ENCODE results near the gene FBXL22.

The FBXL22 gene

GRCh38 chr15:63597038-63597790 is at the start of gene FBXL22:
FBXL22 (plus strand) TSS chr15:63597387; CDS start chr15:63597393, 6 bp downstream.
- no peak for TF ChIP-seq CTCF (IDR thresholded peaks at IDR 0.05; ENCODE audit: borderline replicate concordance, insufficient read depth, low read depth, low read length)
- no peak within 1 kb of the TSS for H3K4me3 ChIP-seq (ENCODE audit: low read depth, low read length)

- TF ChIP-seq CTCF (IDR thresholded peaks at IDR 0.05; ENCODE audit: borderline replicate concordance, insufficient read depth, low read depth, low read length) = no peak
- H3K4me3 ChIP-seq (ENCODE audit: low read depth, low read length) = no peak overlapping the region
Measured at GRCh38 chr15:63551400-63551799, 45.8 kb upstream of the FBXL22 start.

GRCh38 chr15:63553388-63553791 is 43.8 kb upstream of the FBXL22 start:
- H3K4me3 ChIP-seq (ENCODE audit: low read depth, low read length) = no peak overlapping the region
- TF ChIP-seq CTCF (IDR thresholded peaks at IDR 0.05; ENCODE audit: borderline replicate concordance, insufficient read depth, low read depth, low read length) = no peak

DNA sequence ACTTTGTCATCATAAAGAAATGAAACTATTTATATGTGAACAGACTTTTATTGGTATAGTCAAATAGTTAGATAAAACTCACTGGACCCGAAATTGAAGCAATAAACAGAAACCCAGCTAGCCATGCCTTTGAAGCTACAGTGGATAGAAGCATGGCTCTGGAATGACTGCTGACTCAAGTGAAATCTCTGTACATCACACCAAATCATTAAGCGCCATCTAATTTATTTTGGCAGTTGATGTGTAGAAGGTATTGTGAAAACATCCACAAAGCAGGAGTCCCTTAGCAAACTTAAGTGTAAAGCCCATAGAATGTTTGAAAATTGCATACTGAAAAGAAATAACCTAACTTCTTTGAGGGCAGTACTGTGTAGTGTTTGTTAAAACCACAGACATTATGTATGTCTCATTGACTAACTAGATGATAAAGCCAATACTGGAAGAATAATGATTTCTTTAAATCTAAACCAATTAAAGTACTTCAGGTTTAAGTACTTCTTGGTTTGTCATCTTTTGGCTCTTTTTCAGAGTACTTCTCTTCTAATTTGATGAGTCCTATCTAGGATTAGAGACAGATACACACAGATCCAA is 42.8 kb upstream of the FBXL22 start:
- H3K4me3 ChIP-seq (ENCODE audit: low read depth, low read length) = no peak overlapping the region
- TF ChIP-seq CTCF (IDR thresholded peaks at IDR 0.05; ENCODE audit: borderline replicate concordance, insufficient read depth, low read depth, low read length) = no peak

- H3K4me3 ChIP-seq (ENCODE audit: low read depth, low read length) = no peak overlapping the region
- TF ChIP-seq CTCF (IDR thresholded peaks at IDR 0.05; ENCODE audit: borderline replicate concordance, insufficient read depth, low read depth, low read length) = no peak
Measured at GRCh38 chr15:63555507-63555906, 41.7 kb upstream of the FBXL22 start.

- H3K4me3 ChIP-seq (ENCODE audit: low read depth, low read length) = no peak overlapping the region
- TF ChIP-seq CTCF (IDR thresholded peaks at IDR 0.05; ENCODE audit: borderline replicate concordance, insufficient read depth, low read depth, low read length) = no peak
Measured at GRCh38 chr15:63556246-63556645, 40.9 kb upstream of the FBXL22 start.

DNA sequence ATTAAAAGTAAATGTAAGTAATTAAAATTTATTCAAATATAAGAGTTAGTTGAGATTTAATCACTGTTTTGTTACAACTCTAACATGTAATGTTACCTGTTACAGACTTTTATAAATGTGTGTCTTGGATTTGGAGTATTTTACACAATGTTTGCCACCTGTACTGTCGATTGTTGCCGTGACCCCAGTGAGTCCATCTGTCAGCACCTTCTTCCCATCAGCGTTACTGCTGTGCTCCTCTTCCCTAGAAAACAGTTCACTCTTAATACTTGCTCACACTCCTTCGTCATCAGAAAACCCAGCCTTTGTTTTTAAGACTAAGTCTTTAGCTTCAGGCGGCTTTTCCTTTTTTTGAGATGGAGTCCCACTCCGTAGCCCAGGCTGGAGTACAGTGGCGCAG is 40.5 kb upstream of the FBXL22 start:
- no peak overlapping the region for H3K4me3 ChIP-seq (ENCODE audit: low read depth, low read length)
- no peak for TF ChIP-seq CTCF (IDR thresholded peaks at IDR 0.05; ENCODE audit: borderline replicate concordance, insufficient read depth, low read depth, low read length)
